Esophagus squamous epithelium (tissue), 5 donors: ENCODE measurements around the gene UBXN2A. TPM values are rescaled to one million over a fixed set of nuclear protein-coding genes. Genes with fewer than 3 reads are reported as not detected.

ENCODE experiments used
- DNase-seq: peaks from one replicate; lab custom pipeline; 2025; lab: John Stamatoyannopoulos, UW
- H3K27ac ChIP-seq, 4 donors: fragments of 200-600 bp; sonication (generic); one replicate each; pipeline ENCODE4 v1.5.1; 2016 to 2019; ENCODE audit warnings: mild to moderate bottlenecking in 1 of 4
- H3K27me3 ChIP-seq, 4 donors: fragments of 200-600 bp; sonication (generic); 1 replicate in 3 of 4; 2 replicates in 1 of 4; pipeline versions ENCODE4 v1.5.1 to v1.6.0; 2017 to 2021; ENCODE audit warnings: antibody characterized with exemption in 1 of 4
- H3K36me3 ChIP-seq, 3 donors: fragments of 200-600 bp; sonication (generic); one replicate each; pipeline ENCODE4 v1.5.1; 2016 to 2019
- H3K4me1 ChIP-seq, 3 donors: fragments of 200-600 bp; sonication (generic); one replicate each; pipeline ENCODE4 v1.5.1; 2017 to 2019
- H3K4me3 ChIP-seq, 4 donors: fragments of 200-600 bp; sonication (generic); 1 replicate in 3 of 4; 2 replicates in 1 of 4; pipeline ENCODE4 v1.5.1; 2016 to 2019; ENCODE audit warnings: mild to moderate bottlenecking in 2 of 4, moderate library complexity in 1 of 4
- H3K9me3 ChIP-seq, 3 donors: fragments of 200-600 bp; sonication (generic); one replicate each; pipeline ENCODE4 v1.5.1; 2016 to 2019
- CTCF ChIP-seq, 6 experiments: fragments of 450-650 bp in 4 of 6; fragments of 200-600 bp in 2 of 6; sonication (generic) in 2 of 6; IDR thresholded peaks; one replicate each; pipeline ENCODE4 v1.5.1; 2016 to 2019; ENCODE audit warnings: antibody characterized with exemption in 6 of 6, mild to moderate bottlenecking in 4 of 6, moderate library complexity in 4 of 6
- POLR2A ChIP-seq, 4 donors: fragments of 450-650 bp; IDR thresholded peaks; one replicate each; pipeline ENCODE4 v1.6.1; 2017; ENCODE audit warnings: antibody characterized with exemption in 4 of 4, mild to moderate bottlenecking in 4 of 4, moderate library complexity in 3 of 4
- WGBS, 2 donors: methylation state at CpG; one replicate each; pipeline ENCODE4 v1.1.5; 2018; 5-methylcytosine and 5-hydroxymethylcytosine counted together
- intact Hi-C: fragments of 100-400 bp; cut with DNase I; formaldehyde crosslinking; loops from one replicate; pipeline ENCODE4 v1.15.0; 2022
- total RNA-seq, 4 donors: library from RNA; depleted of rRNA; stranded (reverse); fragments of >200 nt; gene quantifications; one replicate each; pipeline ENCODE4 v1.1.0, GENCODE V29; 2016
- donor health status: DM: yes; HTN: yes; CAD: no.

Gene UBXN2A
- total RNA-seq, 4 donors from 2014 or later: 8.8 to 16.2 (median 10.0) TPM

- 90 to 91% methylated on average over 10 to 15 of the region's 35 CpGs for WGBS, 2 donors
- Histone ChIP-seq H3K9me3 (no peaks in the 10 kb centered on the region), H3K27me3 (no peaks in the 10 kb centered on the region), H3K36me3 (no peaks in the 10 kb centered on the region), H3K4me1 (no peaks in the 10 kb centered on the region), H3K4me3 (no peak overlapping the region), H3K27ac (no peak overlapping the region)
- TF ChIP-seq CTCF (IDR thresholded peaks at IDR 0.05) (no peak), POLR2A (IDR thresholded peaks at IDR 0.05) (no peak)
- intact Hi-C loops: no loop called here
- DNase-seq: no peak
Observed at GRCh38 chr2:24016853-24017703, 76.8 kb downstream of the UBXN2A start.

- Histone ChIP-seq H3K36me3 (peaks cover 0 to 4% (median 0%) of the 10 kb centered on the region in 3 donors), H3K27ac (no peak overlapping the region), H3K27me3 (no peaks in the 10 kb centered on the region), H3K4me3 (no peak overlapping the region), H3K4me1 (no peaks in the 10 kb centered on the region), H3K9me3 (no peaks in the 10 kb centered on the region)
- no peak for TF ChIP-seq CTCF (IDR thresholded peaks at IDR 0.05)
- TF ChIP-seq POLR2A (IDR thresholded peaks at IDR 0.05): no peak
- WGBS, 2 donors: 82 to 84% methylated on average over 5 to 6 of the region's 8 CpGs
- no peak for DNase-seq
- intact Hi-C loops: no loop called here
Observed at GRCh38 chr2:24017711-24018110, 77.4 kb downstream of the UBXN2A start.

DNA sequence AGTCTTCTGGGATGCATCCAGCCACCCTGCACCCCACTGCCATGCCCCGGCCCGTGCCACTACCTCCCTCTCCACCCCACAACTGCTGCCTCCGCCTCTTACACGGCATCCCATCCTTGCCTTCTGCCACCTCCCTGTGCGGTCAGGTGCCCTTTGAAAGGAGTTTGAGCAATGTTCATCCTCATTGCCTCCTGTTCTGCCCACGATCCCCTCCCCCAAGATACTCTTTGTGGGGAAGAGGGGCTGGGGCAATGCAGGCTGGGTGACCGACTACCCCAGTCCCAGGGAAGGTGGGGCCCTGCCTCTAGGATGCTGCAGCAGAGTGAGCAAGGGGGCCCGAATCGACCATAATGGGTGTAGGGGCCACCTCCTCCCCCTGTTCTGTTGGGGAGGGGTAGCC lies 78.0 kb downstream of the UBXN2A start:
- Histone ChIP-seq H3K9me3 (no peaks in the 10 kb centered on the region), H3K27me3 (no peaks in the 10 kb centered on the region), H3K4me3 (no peak overlapping the region), H3K36me3 (peaks cover 0 to 9% (median 0%) of the 10 kb centered on the region in 3 donors), H3K4me1 (no peaks in the 10 kb centered on the region), H3K27ac (no peak overlapping the region)
- no peak for DNase-seq
- WGBS, 2 donors: 71 to 79% methylated on average over 4 to 9 of the region's 9 CpGs
- TF ChIP-seq CTCF (IDR thresholded peaks at IDR 0.05) (no peak), POLR2A (IDR thresholded peaks at IDR 0.05) (no peak)
- intact Hi-C loops: no loop called here

DNA sequence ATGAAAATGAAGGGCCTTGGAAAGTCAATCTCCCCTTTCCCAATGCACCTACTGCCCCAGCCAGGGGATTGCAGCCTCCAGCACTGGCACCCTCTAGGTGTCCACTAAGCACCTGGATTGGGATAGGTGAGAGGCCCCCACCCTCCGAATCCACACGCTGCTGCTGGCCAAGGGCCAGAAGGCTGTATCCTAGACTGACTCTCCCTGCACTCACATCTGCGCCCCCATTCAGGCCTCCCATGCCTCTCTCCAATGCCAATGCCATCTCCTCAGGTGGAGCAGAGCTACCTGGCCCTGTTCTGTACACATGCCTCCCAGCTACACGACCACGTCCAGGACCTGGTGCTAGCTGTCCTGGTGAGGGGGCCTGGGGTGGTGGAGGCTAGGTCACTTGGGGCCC lies 79.5 kb downstream of the UBXN2A start:
- Histone ChIP-seq H3K4me3 (no peak overlapping the region), H3K36me3 (peaks cover 0 to 24% (median 0%) of the 10 kb centered on the region in 3 donors), H3K4me1 (no peaks in the 10 kb centered on the region), H3K27ac (no peak overlapping the region), H3K9me3 (no peaks in the 10 kb centered on the region), H3K27me3 (no peaks in the 10 kb centered on the region)
- WGBS, 2 donors: 60 to 100% methylated on average over 1 of the region's 5 CpGs
- intact Hi-C loops: no loop called here
- no peak for DNase-seq
- TF ChIP-seq POLR2A (IDR thresholded peaks at IDR 0.05) (no peak), CTCF (IDR thresholded peaks at IDR 0.05) (no peak)

- WGBS, 2 donors: 79 to 83% methylated on average over 3 to 4 of the region's 4 CpGs
Observed at GRCh38 chr2:24020244-24020643, 80.0 kb downstream of the UBXN2A start.

More at GRCh38 chr2:24020244-24020643, 80.0 kb downstream of the UBXN2A start:
- no peaks in the 10 kb centered on the region for H3K4me1 ChIP-seq
- intact Hi-C loops: no loop called here
- no peak for TF ChIP-seq CTCF (IDR thresholded peaks at IDR 0.05)
- no peak for TF ChIP-seq POLR2A (IDR thresholded peaks at IDR 0.05)
- no peak for DNase-seq
- peaks cover 0 to 29% (median 0%) of the 10 kb centered on the region in 3 donors for H3K36me3 ChIP-seq
- no peak overlapping the region for H3K4me3 ChIP-seq
- H3K27ac ChIP-seq: no peak overlapping the region
- H3K9me3 ChIP-seq: no peaks in the 10 kb centered on the region
- H3K27me3 ChIP-seq: no peaks in the 10 kb centered on the region
